Dermis blood vessel endothelial cell (primary cell): ENCODE data around the gene RAPGEF4. TPM values are rescaled to one million over a fixed set of nuclear protein-coding genes. Genes with fewer than 3 reads are reported as not detected.

Experiments
- DNase-seq: peaks from one replicate; pipeline ENCODE4 v3.0.0; 2010
- total RNA-seq: library from RNA; depleted of rRNA; stranded (reverse); fragments of >200 nt; gene quantifications from 2 replicates; pipeline ENCODE4 v1.2.3, GENCODE V29; 2014

RAPGEF4 gene
- 30.5 TPM in 2 replicates for total RNA-seq

DNA sequence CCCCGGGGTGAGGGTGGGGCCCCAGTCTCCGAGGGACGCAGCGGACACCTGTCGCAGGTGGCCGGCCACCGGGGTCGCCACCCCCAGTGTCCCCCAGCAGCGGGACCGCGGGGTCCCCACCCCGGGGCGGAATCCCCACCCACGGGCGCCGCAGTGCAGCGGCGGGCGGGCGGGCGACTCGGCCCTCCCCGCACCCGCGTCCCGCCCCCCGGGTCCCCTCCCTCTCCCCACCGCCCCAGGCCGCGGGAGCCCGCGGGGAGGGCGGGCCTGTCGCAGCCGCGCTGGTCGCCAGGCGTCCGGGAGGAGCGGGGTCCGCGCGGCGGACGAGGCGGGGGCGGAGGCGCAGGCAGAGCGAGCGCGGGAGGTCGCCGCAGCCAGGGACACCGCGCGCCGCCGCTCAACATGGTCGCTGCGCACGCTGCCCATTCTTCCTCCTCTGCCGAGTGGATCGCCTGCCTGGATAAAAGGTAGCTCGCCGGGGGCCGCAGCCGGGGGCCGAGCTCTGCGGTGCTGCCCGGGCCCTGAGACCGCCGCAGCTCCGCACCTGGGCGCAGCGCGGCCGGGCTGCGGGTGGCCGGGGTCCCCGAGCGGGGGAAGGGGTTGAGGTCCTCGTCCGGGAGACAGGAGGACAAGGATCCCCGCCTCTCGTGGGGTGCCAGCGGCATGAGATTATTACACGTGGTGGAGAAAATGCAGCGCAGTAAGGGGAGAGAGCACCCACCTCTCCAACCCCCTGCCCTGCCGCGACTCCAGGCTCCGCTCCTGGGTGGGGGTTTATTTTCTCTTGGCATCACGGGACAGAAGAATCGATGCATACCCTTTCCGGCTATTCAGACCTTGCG lies at the start of gene RAPGEF4:
RAPGEF4 (plus strand) TSS at position 264 of the 842 bp plus-strand sequence; CDS start at position 403, 139 bp downstream.
- DNase-seq = peak; percentile 19

DNA sequence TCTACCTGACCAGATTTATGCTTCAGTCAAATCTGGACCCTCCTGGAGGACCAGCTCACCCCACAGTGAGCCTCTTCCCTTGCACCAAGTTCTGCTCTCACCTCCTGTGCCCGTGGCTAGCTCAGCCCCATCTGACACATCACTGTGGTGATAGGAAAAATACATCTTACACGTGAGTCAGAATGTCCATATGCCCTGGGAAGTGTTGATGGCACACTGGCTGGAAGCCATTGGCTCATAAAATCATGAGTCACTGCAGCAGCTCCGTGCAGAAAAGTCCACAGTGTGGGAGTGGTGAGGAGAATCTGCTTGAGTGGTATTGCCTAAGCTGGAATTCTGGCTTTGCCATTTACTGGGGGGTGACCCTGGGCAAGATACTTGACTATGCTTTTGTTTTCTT lies 42.6 kb upstream of the RAPGEF4 start:
- peak; percentile 97 for DNase-seq

DNA sequence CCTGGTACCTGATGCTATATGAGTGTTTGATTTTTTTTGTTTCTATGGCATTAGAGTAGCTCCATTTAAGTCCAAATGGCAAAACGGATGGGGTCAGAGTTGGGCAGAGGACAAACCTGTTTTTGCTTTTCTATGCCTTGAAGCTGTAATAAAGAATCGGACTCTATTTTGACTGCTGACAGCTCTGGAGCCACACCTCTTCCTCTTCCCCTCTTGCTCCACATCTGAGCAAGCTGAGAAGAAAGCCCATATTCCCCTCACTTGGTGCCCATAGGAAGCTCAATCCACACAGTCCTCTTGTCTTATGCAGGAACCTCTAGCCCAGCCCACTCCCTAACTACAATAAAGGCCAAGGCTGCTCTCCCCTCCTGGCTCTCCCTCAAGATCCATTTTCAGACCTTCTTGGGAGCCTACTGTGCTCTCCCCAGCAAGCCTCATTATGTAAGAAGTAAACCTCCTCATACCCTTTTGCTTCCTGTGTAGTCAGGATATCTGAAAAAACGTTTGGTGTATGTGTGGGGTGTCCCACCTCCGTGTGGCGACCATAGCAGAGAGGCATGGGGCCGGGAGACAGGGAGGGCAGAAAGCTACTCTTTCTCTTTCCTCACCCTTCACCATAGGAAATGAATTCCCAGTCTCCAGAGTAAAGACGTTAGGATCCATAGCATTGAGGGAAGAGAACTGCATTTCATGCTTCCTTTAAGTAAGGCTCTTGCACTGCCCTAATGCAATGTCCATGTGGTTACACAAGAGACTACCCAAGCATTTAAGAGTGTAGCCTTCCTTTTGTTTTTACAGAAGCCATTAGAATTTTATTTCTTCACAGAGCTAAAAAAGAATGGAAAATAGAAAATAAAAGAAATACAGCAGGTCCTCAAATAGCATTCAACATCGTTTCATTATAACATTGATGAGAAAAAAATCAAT lies 41.9 kb upstream of the RAPGEF4 start:
- peak; percentile 19 for DNase-seq

DNA sequence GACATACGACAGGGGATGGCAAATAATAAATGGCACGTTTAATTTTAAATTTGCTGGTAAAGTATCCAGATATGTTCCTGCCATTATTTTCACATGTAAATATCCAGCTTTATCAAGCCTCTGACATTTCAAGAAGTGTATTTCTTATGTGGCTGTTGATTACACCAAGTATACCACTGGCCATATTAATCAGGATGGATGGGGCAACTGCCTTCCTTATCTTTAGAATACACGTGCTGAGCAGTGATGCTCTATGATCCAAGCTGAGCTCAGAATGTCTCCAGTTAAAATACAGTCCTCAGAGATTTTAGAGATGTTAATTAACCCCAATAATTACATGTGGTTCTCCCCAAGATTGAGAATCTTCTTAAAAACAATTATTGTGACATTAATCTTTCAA lies 38.3 kb upstream of the RAPGEF4 start:
- DNase-seq = no peak

DNA sequence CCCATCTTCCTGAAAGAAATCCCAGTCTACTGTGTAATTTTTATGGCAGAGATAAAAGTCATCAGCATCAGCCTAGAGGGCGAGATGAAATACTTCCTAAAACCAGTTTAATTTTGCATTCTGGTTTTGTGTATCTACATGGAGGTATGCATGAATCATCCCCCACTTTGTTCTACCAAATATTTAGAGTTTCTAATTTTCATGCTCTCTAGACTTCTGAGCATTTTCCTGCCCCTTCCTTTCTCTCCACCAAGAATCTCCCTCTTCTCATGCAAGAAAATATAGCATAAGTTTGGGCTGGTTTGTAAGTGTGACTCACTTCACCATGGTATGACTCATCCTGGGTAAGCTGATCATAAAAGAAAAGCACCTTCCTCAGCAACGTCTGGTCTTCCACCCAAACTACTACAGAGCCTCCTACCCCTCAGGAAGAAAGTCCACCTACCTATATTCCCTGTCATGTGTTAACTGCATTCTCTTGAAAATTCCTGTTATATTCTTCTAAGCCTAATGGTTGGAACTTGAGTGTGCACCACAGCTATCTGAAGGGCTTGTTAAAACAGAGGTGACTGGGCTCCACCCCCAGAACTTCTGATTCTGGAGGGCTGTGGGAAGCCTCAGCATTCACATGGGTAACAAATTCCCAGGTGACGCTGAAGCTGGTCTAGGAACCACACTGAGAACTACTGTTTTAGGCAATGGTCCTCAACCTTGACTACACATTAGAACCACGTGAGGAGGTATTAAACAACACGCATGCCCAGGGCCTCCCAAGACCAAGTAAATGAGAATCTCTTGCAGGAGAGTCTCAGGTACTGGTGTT lies 37.4 kb upstream of the RAPGEF4 start:
- DNase-seq = peak; percentile 67

DNA sequence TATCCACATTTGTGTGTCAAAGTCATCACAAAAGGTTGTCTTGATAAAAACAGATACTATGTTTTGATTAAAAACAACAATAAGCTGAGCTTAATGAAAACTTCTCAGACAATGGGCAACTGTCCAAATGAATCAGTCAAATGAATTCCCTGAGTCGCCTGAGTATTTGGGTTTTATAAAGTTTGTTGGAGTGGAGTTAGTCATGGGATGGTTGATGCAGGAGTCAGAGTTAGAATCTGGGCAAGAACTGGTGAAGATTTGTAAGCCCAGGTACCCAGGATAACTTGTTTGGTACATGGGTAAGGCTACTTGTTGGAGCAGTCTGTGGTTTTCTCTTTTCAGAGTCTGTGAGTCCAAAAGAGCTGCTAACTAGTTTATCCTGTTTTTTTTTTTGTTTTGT lies 34.4 kb upstream of the RAPGEF4 start:
- peak; percentile 48 for DNase-seq

DNA sequence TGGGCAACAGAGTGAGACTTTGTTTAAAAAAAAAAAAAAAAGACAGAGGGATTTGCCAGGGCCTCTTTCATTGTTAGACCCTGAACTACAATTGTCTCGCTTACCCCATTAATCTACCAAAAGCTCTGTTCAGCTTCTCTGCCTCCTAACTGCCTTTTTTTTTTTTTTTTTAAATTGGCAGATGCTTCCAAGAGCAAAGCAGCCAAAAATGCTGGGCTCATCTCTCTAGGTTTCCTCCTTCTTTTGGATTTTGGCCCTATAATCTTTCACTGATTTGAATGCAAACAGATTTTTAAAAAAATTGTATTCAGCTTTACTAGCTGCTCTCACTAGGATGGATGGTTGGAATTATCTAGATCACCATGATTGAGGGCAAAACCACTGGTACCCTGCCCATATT lies 33.2 kb upstream of the RAPGEF4 start:
- DNase-seq = no peak

DNA sequence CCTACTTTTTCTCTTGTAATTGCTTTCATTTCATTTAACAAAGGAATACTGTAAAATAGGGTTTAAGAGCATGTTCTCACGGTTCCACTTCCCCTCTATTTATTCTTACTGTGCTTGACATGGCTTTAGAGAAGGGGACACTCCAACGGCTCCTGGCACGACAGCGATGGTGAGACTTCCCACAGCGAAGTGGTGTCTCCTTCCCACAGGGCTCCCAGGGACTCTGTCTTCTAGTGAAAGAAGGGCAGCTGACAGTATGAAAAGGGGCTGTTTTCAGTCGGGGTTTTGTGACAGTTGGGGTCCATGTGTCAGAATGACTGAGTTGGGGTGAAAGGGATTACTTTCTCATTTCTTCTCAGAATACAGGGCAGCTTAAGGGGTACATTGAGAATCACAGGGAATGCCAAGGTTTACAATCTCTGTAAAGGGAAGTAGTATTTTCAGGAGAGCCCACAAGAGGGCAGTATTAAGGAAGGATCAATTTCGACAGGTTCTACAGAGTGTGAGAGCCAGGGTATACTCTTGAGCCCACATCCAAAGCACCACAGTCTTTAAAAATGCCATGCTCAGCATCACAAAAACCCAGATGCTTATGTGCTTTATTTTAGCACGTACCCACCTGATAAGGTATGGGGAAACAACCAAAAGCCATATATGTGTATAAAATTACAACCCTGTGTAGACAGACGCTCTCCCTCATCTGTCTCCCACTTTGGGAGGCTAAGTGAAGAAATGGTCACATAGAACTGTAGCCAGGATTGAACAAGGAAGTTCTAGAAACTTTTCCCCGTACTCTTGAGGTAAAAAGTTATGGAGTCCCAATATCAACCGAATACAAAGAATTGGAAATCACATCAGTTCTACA lies 31.3 kb upstream of the RAPGEF4 start:
- DNase-seq = peak; percentile 68

DNA sequence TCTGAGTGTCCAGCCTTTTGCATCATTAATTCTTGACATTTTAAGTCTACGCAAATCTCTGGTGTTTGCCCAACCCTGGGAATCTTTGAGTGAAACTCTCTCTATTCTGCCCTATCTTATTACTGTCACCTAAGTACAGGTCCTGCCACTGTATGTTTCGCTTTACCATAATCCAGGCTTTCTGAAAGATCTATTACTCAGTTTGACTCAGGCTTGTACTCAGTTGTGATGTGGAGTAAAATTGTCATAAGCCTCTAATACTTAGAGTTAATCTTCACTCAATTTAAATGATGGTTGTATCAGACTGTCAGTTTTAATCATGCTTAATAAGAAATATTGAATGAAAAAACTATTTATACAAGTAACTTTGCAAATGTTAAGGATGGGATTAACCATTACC lies 30.3 kb upstream of the RAPGEF4 start:
- DNase-seq = no peak

DNA sequence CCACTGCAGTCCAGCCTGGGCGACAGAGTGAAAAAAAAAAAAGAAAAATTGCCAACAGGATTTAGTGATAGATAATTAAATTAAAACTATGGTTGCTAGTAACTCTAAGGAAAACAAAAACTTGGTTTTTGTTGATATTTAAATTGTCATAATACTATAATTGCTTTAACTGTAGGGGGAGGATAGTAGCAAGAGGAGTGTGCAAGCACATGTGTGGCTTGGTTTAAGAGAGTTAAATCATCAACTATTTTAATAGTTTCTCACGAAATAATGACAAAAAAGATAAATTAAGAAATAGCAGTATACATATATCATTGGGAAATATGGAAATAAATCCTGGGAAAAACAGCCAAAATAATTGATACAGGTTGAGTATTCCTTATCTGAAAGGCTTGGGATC lies 27.4 kb upstream of the RAPGEF4 start:
- no peak for DNase-seq

DNA sequence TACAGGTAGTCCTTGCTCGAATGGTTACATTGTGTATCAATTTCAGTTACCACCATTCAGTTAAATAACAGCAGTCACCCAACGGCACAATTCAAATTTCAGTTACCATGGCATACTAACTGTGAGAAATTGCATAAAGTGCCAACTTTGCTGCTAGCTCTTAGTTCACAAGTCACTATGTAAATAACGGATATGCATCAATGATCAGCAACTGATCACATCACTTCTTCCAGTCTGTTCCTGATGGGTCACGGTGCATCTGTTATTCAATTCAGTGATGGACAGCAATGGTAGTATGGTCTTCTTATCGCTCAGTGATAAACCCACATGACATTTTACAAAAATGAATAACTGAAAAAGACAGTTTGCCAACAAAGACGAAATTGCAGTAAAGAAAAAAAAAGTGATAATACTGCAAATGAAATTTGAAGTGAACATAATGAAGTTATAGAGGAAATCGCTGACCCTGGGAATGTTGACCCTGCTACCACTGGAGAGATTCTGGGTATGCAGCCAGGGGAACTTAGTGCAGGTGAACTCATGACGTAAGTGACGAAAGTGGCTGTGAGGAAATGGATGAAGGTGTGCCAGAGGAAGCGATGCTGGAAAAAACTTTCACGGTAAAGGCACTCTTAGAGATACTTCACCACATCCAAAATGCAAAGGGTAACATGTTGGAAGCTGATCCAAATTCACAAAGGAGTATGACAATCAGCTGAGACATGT lies 25.9 kb upstream of the RAPGEF4 start:
- DNase-seq = no peak

DNA sequence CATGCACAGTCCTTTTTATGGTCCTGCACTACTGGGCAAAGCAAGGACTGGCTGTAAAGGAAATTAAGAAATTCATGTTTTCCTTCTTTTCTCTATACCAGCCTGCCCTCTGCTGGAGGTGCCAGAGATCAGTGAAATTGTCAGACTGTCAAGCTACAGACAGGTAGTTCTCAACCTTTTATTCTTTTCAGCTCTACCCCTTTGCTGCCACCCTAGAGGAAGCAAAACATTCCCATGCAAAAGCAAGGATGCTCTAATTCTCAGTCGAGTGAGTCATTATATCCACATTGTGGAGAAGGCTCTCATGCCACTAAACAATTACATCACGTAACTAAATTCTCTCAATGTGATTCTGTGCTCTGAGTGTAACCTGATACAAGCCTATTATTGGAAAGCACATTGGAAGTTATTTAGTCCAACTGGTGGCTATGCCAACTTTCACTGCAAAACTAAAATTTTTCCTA lies 25.0 kb upstream of the RAPGEF4 start:
- DNase-seq = peak; percentile 71

DNA sequence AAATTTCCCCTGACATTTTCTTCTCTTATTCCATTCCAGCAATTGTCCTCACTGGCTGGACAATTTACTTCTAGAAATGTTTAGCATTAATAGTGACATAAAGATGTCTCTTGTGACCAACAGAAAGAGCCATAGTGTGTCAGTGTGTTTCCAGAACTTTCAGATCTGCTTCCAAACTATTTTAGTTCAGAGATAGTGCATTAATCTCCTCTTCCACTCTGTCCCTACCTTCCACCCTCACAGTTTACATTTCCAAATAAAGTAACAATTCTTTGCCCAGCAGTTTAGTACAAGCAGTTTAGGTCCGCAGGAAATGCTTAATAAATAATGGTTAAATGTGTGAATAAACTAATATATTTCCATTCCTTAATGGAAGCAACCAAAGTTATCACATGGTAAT lies 24.5 kb upstream of the RAPGEF4 start:
- no peak for DNase-seq

DNA sequence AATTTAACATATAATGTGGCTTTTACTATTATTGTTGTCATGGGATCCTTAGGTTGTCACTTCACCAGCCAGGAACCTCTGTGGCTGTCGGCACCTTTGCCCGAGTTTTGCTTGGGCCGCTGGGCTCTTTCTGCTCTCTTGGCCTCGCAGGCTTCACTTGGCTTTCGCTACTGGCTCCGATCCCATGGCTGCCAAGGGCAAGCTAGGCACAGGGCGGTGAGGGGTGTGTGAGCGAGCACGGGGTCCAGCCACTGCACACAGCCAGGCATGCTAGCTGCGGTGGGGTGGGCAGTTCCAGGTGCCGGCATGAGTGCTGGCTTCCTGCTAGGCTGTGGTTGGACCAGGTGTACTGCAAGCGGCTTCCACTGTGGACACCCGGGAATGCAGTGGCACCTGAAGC lies 23.4 kb upstream of the RAPGEF4 start:
- no peak for DNase-seq

DNA sequence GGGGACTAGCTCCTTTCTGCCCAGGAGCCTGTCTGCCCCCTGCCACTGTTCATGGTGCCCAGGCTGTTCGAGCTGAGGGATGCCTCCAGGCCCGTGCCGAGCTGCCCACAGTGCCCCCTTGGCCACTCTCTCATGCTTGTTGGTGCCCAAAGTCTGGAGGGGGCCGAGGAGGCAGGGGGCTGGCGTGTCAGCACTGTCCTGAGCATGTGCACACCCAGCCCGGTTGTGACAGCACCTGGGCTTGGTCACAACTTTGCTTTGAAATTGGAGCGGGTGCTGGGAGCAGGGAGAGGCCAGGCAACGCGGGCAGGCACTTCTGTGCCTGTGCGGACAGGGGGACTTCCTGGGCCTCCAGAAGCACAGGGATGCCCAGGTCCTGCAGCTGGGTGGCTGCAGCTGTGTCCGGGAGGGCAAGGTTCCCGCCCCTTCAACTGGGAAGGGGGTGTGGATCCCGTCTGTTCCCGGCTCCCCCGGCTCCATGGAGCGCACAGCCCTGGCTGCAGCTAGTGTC lies 22.2 kb upstream of the RAPGEF4 start:
- DNase-seq = no peak

DNA sequence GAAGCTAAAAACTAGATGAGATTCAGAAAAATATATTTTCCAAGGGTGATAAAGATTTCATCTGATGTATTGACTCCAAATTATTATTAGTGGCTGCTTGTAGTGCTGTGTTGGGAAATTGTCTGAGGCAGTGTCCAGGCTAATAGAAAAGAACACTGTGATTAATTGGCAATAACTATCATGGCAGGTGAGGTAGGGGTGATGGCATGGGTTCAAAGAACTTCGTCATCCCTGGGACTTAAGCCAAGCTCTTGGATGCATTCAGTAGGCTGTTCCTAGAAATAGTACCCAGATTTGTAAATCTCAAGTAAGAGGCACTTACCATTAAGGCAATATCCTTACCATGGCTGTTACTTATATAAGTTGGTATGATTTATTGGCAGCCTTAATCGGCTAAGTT lies 13.2 kb upstream of the RAPGEF4 start:
- no peak for DNase-seq

DNA sequence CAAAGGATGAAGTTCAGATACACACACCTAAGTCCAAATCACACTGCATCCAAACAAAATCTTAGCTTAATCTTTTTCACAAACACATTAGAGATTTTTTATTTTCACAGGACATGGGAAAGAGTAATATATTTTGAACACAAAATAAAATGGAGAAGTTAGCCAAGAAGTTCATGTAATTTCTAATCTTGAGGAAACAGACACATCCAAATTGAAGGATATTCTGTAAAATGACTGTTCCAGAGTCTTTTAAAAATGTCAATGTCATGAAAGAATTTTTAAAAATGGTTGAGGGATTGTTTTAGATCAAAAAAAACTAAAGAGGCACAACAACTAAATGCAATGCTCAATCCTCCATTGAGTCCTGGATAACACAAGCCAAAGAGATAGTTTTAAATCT lies 12.4 kb upstream of the RAPGEF4 start:
- DNase-seq = no peak

DNA sequence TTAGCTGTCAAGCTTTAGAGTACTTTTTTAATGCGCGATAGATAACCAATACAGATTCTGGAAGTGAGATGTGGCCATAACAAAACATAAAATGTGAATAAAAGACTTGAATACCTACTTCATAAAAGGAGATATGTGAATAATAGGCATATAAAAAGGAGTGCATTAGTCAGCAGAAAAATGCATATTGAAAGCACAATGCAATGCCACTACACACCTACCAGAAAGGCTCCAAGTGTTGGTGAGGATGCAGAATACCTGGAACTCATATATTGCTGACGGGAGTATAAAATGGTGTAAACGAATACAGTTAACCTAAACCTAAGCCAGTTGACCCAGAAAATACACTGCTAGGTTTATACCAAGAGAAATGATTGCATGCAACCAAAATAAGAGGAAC lies 10.9 kb upstream of the RAPGEF4 start:
- no peak for DNase-seq

DNA sequence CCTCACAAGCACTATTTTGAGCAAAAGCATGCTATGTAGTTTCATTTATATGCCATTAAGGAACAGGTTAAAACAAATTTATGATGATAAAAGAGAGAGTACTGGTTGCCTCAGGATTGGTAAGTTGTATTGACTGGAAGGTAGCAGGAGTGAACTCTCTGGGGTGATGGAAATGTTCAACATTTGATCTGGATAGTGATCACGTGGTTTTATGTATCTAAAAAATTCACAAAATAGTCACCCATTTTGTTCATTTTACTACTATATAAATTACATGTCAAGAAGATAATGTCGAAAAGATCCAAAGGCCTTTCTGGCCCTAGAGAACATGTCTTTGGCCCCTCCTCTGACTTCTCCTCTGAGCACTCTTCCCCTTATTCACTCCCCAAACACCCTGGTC lies 10.4 kb upstream of the RAPGEF4 start:
- no peak for DNase-seq

DNA sequence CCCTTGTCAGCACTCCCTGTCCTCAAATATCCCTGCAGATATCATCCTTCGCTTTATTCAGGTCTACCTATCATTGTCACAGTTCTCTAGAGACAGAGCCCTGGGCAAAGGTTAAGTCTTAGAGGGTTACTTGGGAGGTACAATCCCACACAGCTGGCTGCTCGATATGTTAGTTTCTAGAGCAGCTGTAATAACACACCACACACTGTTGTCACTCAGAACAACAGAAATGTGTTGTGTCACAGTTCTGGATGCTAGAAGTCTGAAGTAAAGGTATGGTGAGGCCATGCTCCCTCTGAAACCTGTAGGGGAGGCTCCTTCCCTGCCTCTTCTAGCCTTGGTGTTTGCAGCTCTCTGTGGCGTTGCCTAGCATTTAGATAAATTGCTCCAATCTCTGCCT lies 9.9 kb upstream of the RAPGEF4 start:
- DNase-seq = no peak
